Keratinocyte (primary cell): ENCODE measurements around the gene CIDEC.

Experiments used
- CTCF ChIP-seq, 3 experiments: IDR thresholded peaks in 1 of 3; conservative IDR thresholded peaks in 1 of 3; optimal IDR thresholded peaks in 1 of 3; 2 replicates in 2 of 3; 3 replicates in 1 of 3; pipeline versions ENCODE3 to v1.5.1; 2011; ENCODE audit warnings: low read length in 3 of 3, mild to moderate bottlenecking in 3 of 3, moderate library complexity in 2 of 3, control low read depth in 1 of 3, inconsistent platforms in 1 of 3; ENCODE audit not compliant: insufficient read depth in 2 of 3; ENCODE audit errors: extremely low read depth in 1 of 3
- EZH2 ChIP-seq: IDR thresholded peaks from one replicate; pipeline ENCODE4 v1.6.1; 2012; ENCODE audit warnings: inconsistent platforms, mild to moderate bottlenecking, low read length, moderate library complexity

GRCh38 chr3:9916346-9916733 lies 36.3 kb upstream of the CIDEC start:
- no peak for TF ChIP-seq CTCF (optimal IDR thresholded peaks at IDR 0.05 in 1 of 3, IDR thresholded peaks at IDR 0.05 in 1 of 3, conservative IDR thresholded peaks at IDR 0.05 in 1 of 3; ENCODE audit: extremely low read depth in 1 of 3, insufficient read depth in 2 of 3, low read length in 3 of 3)
- TF ChIP-seq EZH2 = no peak
